Thyroid gland (tissue), 4 donors: ENCODE results near the gene UMODL1.

ENCODE experiments used
- POLR2A ChIP-seq, 2 donors: fragments of 450-650 bp; IDR thresholded peaks; one replicate each; pipeline ENCODE4 v1.6.1; 2017; ENCODE audit warnings: antibody characterized with exemption in 2 of 2, mild to moderate bottlenecking in 2 of 2, moderate library complexity in 1 of 2
- TF ChIP-seq, protein P1 (sequence below), 6 experiments: fragments of 200-600 bp in 3 of 6; fragments of 450-650 bp in 3 of 6; sonication (generic) in 3 of 6; IDR thresholded peaks; one replicate each; pipeline ENCODE4 v1.5.1; 2016 to 2019; ENCODE audit warnings: antibody characterized with exemption in 6 of 6, mild to moderate bottlenecking in 2 of 6, inconsistent platforms in 1 of 6, moderate library complexity in 1 of 6

DNA sequence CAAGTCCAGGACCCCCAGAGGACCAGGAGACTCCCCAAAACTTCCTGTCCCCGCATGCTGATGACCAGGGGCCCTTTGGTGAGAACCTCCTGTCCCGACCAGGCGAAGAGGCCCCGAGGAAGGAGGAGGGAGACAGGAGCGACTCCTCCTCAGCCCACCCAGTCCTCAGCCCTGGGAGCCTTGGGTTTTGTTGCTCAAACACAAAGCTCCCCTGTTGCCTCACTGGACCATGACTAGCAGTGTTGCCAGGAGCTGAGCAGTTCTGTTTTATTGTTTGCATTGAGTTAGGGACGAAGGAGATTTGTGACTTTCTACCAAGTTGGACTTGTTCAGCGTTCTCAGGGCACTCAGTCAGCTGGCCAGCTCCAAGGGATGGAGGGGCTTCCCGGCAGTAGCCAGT is 10.0 kb downstream of the UMODL1 start:
- TF ChIP-seq, protein P1, sequence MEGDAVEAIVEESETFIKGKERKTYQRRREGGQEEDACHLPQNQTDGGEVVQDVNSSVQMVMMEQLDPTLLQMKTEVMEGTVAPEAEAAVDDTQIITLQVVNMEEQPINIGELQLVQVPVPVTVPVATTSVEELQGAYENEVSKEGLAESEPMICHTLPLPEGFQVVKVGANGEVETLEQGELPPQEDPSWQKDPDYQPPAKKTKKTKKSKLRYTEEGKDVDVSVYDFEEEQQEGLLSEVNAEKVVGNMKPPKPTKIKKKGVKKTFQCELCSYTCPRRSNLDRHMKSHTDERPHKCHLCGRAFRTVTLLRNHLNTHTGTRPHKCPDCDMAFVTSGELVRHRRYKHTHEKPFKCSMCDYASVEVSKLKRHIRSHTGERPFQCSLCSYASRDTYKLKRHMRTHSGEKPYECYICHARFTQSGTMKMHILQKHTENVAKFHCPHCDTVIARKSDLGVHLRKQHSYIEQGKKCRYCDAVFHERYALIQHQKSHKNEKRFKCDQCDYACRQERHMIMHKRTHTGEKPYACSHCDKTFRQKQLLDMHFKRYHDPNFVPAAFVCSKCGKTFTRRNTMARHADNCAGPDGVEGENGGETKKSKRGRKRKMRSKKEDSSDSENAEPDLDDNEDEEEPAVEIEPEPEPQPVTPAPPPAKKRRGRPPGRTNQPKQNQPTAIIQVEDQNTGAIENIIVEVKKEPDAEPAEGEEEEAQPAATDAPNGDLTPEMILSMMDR (IDR thresholded peaks at IDR 0.05) = no peak
- no peak for TF ChIP-seq POLR2A (IDR thresholded peaks at IDR 0.05)
